ENCODE measurements around the gene PRKN.

PRKN gene

GRCh38 chr6:161963634-161964234, 763.8 kb downstream of the PRKN start:
- no peak for DNase-seq (ENCODE audit: low read depth in 2 of 2)

GRCh38 chr6:161963181-161963580, 764.4 kb downstream of the PRKN start:
- DNase-seq (ENCODE audit: low read depth in 2 of 2), result no peak

- DNase-seq (ENCODE audit: low read depth in 2 of 2), result no peak
Measured at GRCh38 chr6:161961796-161962195, 765.8 kb downstream of the PRKN start.

DNA sequence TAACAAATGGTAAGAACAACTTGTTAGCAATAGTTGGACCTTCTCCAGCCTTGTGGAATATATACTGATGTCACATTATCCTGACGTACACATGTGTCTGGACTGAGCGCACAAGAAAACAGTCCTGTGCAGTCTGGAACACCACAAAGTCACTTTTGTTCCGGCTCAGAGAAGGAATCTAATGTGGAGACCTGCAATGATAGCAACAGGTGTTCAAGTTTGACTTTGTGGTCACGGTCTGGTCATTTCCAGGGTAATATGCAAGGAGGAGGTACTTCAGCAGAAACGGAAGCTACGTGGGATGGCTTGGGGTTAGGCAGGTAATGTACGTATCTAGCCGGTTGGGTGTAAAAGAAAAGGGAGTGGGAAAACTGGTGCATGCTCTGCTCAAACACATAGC, 766.5 kb downstream of the PRKN start:
- DNase-seq (ENCODE audit: low read depth in 2 of 2), result no peak

- no peak for DNase-seq (ENCODE audit: low read depth in 2 of 2)
Measured at GRCh38 chr6:161959072-161959471, 768.5 kb downstream of the PRKN start.

DNA sequence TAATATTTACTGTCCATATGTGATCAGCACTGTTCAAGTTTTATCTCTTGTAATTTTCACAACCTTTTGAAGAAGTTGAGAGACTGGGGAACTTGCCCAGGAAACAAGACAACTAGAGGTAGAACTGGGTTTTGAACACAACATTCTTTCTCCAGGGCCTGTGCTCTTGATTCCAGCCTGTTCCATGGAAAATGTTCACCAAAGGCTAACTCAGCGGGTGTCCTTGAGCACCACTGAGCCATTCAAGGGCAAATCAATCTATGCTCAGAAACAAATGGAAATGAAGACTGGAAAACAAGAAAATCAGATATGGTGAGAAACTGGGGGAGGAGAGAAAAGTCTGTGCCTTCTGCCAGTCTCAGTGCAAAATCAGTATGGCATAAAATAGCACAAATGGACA, 771.5 kb downstream of the PRKN start:
- no peak for DNase-seq (ENCODE audit: low read depth in 2 of 2)

- no peak for DNase-seq (ENCODE audit: low read depth in 2 of 2)
Measured at GRCh38 chr6:161954699-161955276, 772.8 kb downstream of the PRKN start.

GRCh38 chr6:161954077-161954476, 773.5 kb downstream of the PRKN start:
- DNase-seq (ENCODE audit: low read depth in 2 of 2), result no peak

DNA sequence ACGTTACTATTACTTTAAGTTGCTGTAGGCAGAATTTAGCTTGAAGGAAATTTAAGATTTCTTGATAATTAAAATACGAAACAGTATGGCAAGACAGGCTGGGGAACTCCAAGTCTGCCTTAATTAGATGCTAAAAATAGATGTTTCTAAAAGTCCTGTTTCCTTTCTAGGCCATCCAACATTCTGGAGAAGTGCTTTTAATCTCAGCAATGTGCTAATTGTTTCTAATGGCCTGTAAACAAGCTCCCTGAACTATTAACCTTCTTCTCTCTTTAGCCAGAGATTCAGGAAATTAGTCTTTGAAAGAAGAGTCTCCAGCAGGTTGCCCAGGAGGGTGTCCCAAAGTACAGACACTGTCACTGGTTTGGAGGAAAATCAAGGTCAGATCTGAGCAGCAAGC, 776.4 kb downstream of the PRKN start:
- DNase-seq (ENCODE audit: low read depth in 2 of 2), result no peak

DNA sequence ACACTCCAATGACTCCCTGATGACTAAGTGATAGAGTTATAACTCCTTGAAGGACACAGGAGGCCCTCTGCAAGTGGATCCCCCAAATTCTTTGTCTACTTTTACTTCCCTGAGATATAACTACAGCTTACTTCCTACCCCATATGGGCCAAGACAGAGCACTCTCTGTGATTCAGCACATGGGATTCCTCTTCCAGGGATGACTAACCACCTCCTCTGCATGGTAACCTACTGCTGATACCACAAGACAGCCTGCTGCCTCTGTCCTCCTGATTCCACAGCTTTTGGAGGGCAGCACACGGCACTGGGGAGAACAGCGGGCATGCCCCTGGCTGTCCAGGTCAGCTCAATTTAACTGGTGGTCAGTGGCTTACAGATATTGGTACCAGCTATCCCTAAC, 778.0 kb downstream of the PRKN start:
- no peak for DNase-seq (ENCODE audit: low read depth in 2 of 2)

DNA sequence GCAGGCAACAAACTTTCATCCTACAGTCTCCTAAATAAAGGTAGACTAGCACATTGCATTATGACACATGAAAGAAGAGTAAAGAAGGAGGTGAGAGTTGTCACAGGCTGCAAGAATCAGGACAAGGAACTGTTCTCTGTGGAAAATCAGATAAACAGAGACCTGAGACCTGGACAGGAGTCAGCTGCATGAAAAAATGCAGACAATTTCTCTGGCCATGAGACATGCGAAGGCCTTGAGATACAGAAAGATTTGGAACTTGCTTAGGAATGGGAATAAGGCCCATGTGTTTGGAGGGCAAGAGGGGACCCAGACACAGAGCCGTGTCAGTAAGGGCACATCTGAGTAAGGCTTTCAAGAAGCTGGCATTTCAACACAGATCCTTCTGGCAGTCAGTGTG, 779.1 kb downstream of the PRKN start:
- DNase-seq (ENCODE audit: low read depth in 2 of 2), result no peak

- no peak for DNase-seq (ENCODE audit: low read depth in 2 of 2)
Measured at GRCh38 chr6:161947371-161947770, 780.2 kb downstream of the PRKN start.

- no peak for DNase-seq (ENCODE audit: low read depth in 2 of 2)
Measured at GRCh38 chr6:161946461-161946860, 781.1 kb downstream of the PRKN start.

GRCh38 chr6:161943561-161943960, 784.0 kb downstream of the PRKN start:
- DNase-seq (ENCODE audit: low read depth in 2 of 2), result no peak

DNA sequence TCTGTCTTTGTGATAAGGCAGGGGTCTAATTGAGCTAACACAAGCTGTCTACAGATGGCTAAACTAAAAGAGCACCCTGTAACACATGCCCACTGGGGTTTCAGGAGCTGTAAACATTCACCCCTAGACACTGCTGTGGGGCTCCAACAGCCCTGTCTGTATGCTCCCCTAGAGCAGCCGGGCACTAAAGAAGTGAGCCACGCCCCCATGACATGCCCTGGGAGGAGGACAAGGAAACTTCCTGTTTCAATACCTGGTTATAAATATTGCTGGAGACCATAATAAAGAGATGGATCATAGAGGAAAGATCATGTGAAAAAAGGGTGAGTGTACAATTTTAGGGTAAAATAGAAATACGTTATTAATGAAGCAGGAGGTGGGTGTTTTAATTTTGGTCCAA, 786.0 kb downstream of the PRKN start:
- DNase-seq (ENCODE audit: low read depth in 2 of 2), result no peak

GRCh38 chr6:161940519-161940918, 787.0 kb downstream of the PRKN start:
- no peak for DNase-seq (ENCODE audit: low read depth in 2 of 2)

- DNase-seq (ENCODE audit: low read depth in 2 of 2), result no peak
Measured at GRCh38 chr6:161926324-161926723, 801.2 kb downstream of the PRKN start.

- no peak for DNase-seq (ENCODE audit: low read depth in 2 of 2)
Measured at GRCh38 chr6:161924516-161925116, 803.0 kb downstream of the PRKN start.

DNA sequence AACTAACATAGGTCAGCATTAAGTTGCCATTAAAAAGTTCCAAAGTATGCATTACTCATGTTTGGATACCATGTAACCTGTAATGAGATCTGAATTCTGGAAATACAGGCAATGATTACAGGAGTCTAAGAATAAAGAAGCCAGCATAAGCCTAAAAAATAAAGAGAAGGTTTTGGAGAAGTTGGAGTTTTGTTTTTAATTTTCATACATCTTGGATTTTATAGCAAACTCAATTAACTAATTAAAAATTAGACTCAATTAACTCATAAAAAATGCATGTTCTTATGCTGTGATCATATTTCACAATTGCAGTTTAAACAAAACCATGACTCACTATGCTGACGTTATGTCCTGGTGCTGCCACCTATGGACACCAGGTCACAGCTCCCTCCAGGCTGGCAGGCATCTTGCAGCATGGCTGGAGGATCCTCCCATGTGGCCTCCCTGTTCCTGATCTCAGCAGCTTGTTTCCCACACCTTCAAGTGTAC, 804.9 kb downstream of the PRKN start:
- DNase-seq (ENCODE audit: low read depth in 2 of 2), result peak in 1 of 2 donors; percentile 12

GRCh38 chr6:161921602-161922395, 805.8 kb downstream of the PRKN start:
- no peak for DNase-seq (ENCODE audit: low read depth in 2 of 2)

DNA sequence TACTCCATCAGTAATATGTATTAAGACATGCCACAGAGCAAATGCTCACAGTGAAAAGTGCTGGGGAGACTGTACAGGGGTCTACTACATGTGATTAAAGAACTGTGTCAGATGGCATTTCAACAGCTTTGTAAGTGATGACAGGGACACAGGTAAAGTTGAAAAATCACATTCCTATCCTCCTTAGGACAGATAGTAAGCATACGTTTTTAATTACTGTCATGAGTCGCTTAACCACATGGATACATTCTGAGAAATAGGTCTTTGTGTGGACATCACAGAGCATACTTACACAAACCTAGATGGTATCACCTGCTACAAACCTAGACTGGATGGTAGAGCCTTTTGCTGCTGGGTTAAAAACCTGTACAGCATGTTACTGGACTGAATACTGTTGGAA, 807.9 kb downstream of the PRKN start:
- DNase-seq (ENCODE audit: low read depth in 2 of 2), result no peak

- DNase-seq (ENCODE audit: low read depth in 2 of 2), result no peak
Measured at GRCh38 chr6:161918628-161919205, 808.8 kb downstream of the PRKN start.
